Fibroblast of lung (primary cell): ENCODE results near the gene COL9A1. TPM values are rescaled to one million over a fixed set of nuclear protein-coding genes. Genes with fewer than 3 reads are reported as not detected.

Source experiments
- DNase-seq, 2 donors: peaks; one replicate each; pipeline versions ENCODE4 v3.0.0 to v3.0.0-alpha.2; 2010; ENCODE audit warnings: low read depth in 2 of 2
- H2AFZ ChIP-seq: 2 replicates; pipeline ENCODE4 v1.5.1; 2012; ENCODE audit warnings: low read length, control low read depth, inconsistent platforms
- H3K27ac ChIP-seq: 2 replicates; pipeline ENCODE4 v1.5.1; 2011; ENCODE audit warnings: low read length, control low read depth; ENCODE audit not compliant: insufficient read depth
- H3K27me3 ChIP-seq: 2 replicates; pipeline ENCODE4 v1.5.1; 2011; ENCODE audit warnings: mild to moderate bottlenecking, low read length; ENCODE audit not compliant: control insufficient read depth, insufficient read depth
- H3K36me3 ChIP-seq: 2 replicates; pipeline ENCODE4 v1.5.1; 2011; ENCODE audit warnings: low read length; ENCODE audit not compliant: control insufficient read depth, insufficient read depth
- H3K4me1 ChIP-seq: 2 replicates; pipeline ENCODE4 v1.5.1; 2011; ENCODE audit warnings: low read length; ENCODE audit not compliant: control insufficient read depth, insufficient read depth; ENCODE audit errors: extremely low read depth
- H3K4me2 ChIP-seq: 2 replicates; pipeline ENCODE4 v1.5.1; 2011; ENCODE audit warnings: low read length, control low read depth; ENCODE audit not compliant: insufficient read depth; ENCODE audit errors: extremely low read depth
- H3K4me3 ChIP-seq, 4 experiments: fragments of 200-600 bp in 1 of 4; sonication (generic) in 1 of 4; replicated peaks in 1 of 4; 2 replicates each; pipeline ENCODE4 v1.5.1; 2011 to 2016; ENCODE audit warnings: low read length in 4 of 4, low read depth in 3 of 4, mild to moderate bottlenecking in 3 of 4, control low read depth in 2 of 4, inconsistent platforms in 1 of 4, mixed read lengths in 1 of 4; ENCODE audit not compliant: insufficient read depth in 1 of 4; ENCODE audit errors: control extremely low read depth in 1 of 4
- H3K79me2 ChIP-seq: 2 replicates; pipeline ENCODE4 v1.5.1; 2012; ENCODE audit warnings: mild to moderate bottlenecking, low read length, inconsistent platforms; ENCODE audit not compliant: control insufficient read depth, insufficient read depth
- H3K9ac ChIP-seq: 2 replicates; pipeline ENCODE4 v1.5.1; 2011; ENCODE audit warnings: mild to moderate bottlenecking, low read length, control low read depth; ENCODE audit not compliant: insufficient read depth
- H3K9me3 ChIP-seq: 2 replicates; pipeline ENCODE4 v1.5.1; 2012; ENCODE audit warnings: low read depth, low read length; ENCODE audit not compliant: control insufficient read depth, insufficient read depth
- H4K20me1 ChIP-seq: 2 replicates; pipeline ENCODE4 v1.5.1; 2011; ENCODE audit warnings: low read length; ENCODE audit not compliant: control insufficient read depth, insufficient read depth; ENCODE audit errors: extremely low read depth
- CTCF ChIP-seq, 2 donors: IDR thresholded peaks in 1 of 2; conservative IDR thresholded peaks in 1 of 2; 1 replicate in 1 of 2; 2 replicates in 1 of 2; pipeline ENCODE4 v1.5.1; 2011 to 2012; ENCODE audit warnings: low read length in 2 of 2, control low read depth in 1 of 2, inconsistent platforms in 1 of 2, low read depth in 1 of 2, mild to moderate bottlenecking in 1 of 2
- EZH2 ChIP-seq: IDR thresholded peaks from 2 replicates; pipeline ENCODE4 v1.5.1; 2012; ENCODE audit warnings: low read length, control low read depth, mild to moderate bottlenecking; ENCODE audit errors: missing control alignments
- polyA plus RNA-seq, 2 donors: library from polyadenylated mRNA; depleted of rRNA in 1 of 2; stranded (reverse) in 1 of 2; unstranded in 1 of 2; fragments of >200 nt; gene quantifications; 2 replicates each; pipeline ENCODE4 v1.2.1, GENCODE V29; 2011 to 2012; ENCODE audit warnings: missing spikeins in 1 of 2
- total RNA-seq: library from RNA; depleted of rRNA; stranded (reverse); fragments of >200 nt; gene quantifications from 2 replicates; pipeline ENCODE4 v1.2.1, GENCODE V29; 2014

COL9A1 gene
- total and polyA plus RNA-seq, 2 donors (not counting 1 experiment from before 2014, with no cell fraction given) = not detected

GRCh38 chr6:70292193-70292592 lies 10.7 kb downstream of the COL9A1 start:
- H3K79me2 ChIP-seq = no peaks in the 10 kb centered on the region
- H3K4me1 ChIP-seq = no peaks in the 10 kb centered on the region
- no peak overlapping the region for H3K27ac ChIP-seq
- H4K20me1 ChIP-seq = no peaks in the 10 kb centered on the region
- DNase-seq = no peak
- no peaks in the 10 kb centered on the region for H3K36me3 ChIP-seq
- no peak overlapping the region for H3K9ac ChIP-seq
- TF ChIP-seq CTCF (conservative IDR thresholded peaks at IDR 0.05 in 1 of 2, IDR thresholded peaks at IDR 0.05 in 1 of 2; ENCODE audit: low read depth in 1 of 2, low read length in 2 of 2) (no peak), EZH2 (no peak)
- no peaks in the 10 kb centered on the region for H3K27me3 ChIP-seq
- no peak overlapping the region for H3K4me2 ChIP-seq
- H2AFZ ChIP-seq = no peak overlapping the region
- H3K9me3 ChIP-seq = no peaks in the 10 kb centered on the region
- no peak overlapping the region for H3K4me3 ChIP-seq

DNA sequence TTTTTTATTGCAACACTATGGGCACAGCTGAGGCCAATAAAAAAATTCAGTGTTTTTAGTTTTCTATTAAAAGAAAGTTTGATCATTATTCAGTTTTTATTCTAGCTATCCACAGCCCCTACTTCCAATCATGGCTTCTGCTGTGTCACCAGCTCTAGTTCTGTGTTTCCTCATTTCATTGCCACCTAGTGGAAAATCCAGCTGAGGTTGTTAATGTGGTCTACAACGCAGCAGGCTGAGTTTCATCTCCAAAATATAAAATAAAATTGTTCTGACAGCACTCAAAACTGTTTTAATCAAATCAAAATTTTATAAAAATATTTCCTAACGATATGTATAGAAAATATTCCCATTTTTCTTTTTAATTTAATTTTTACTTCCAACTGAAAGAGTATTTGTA lies 13.6 kb downstream of the COL9A1 start:
- no peaks in the 10 kb centered on the region for H4K20me1 ChIP-seq
- no peaks in the 10 kb centered on the region for H3K27me3 ChIP-seq
- H3K4me1 ChIP-seq = no peaks in the 10 kb centered on the region
- no peaks in the 10 kb centered on the region for H3K79me2 ChIP-seq
- no peak overlapping the region for H3K4me2 ChIP-seq
- no peaks in the 10 kb centered on the region for H3K36me3 ChIP-seq
- H3K9ac ChIP-seq = no peak overlapping the region
- no peak overlapping the region for H3K27ac ChIP-seq
- no peaks in the 10 kb centered on the region for H3K9me3 ChIP-seq
- H3K4me3 ChIP-seq = no peak overlapping the region
- TF ChIP-seq CTCF (conservative IDR thresholded peaks at IDR 0.05 in 1 of 2, IDR thresholded peaks at IDR 0.05 in 1 of 2; ENCODE audit: low read depth in 1 of 2, low read length in 2 of 2) (no peak), EZH2 (no peak)
- DNase-seq = no peak
- H2AFZ ChIP-seq = no peak overlapping the region

GRCh38 chr6:70286905-70287304 lies 16.0 kb downstream of the COL9A1 start:
- Histone ChIP-seq H3K4me3 (no peak overlapping the region), H3K36me3 (no peaks in the 10 kb centered on the region), H4K20me1 (no peaks in the 10 kb centered on the region), H3K27me3 (peaks cover 7% of the 10 kb centered on the region), H3K9me3 (no peaks in the 10 kb centered on the region), H3K79me2 (no peaks in the 10 kb centered on the region), H3K27ac (no peak overlapping the region), H2AFZ (no peak overlapping the region), H3K4me2 (no peak overlapping the region), H3K4me1 (no peaks in the 10 kb centered on the region), H3K9ac (no peak overlapping the region)
- no peak for DNase-seq
- no peak for TF ChIP-seq CTCF (conservative IDR thresholded peaks at IDR 0.05 in 1 of 2, IDR thresholded peaks at IDR 0.05 in 1 of 2; ENCODE audit: low read depth in 1 of 2, low read length in 2 of 2)
